GM12872 (cell line): ENCODE measurements around the gene COASY.

Experiments
- TF ChIP-seq, protein P1 (sequence below): IDR thresholded peaks from 3 replicates; pipeline ENCODE4 v1.5.1; 2011; ENCODE audit warnings: low read depth, mild to moderate bottlenecking, low read length, moderate library complexity; ENCODE audit not compliant: insufficient read depth

COASY gene

DNA sequence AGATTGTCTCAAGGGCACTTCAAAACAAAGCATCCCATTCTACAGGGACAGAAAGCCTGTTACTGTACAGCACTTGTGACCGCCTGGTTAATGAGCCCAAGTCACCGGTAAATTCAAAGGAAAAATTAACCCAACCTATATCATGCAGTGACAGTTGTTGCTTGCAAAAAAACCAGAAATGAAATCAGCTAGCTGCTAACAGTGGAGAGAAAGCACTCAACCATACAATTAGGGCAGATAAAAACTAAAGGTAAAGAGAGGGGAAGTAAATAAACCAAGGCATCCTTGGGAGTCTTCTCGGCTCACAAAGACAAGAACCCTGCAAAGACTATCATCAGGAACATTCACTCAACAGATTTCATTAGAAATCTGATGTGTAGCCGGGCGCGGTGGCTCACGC is 41.4 kb downstream of the COASY start:
- TF ChIP-seq, protein P1, sequence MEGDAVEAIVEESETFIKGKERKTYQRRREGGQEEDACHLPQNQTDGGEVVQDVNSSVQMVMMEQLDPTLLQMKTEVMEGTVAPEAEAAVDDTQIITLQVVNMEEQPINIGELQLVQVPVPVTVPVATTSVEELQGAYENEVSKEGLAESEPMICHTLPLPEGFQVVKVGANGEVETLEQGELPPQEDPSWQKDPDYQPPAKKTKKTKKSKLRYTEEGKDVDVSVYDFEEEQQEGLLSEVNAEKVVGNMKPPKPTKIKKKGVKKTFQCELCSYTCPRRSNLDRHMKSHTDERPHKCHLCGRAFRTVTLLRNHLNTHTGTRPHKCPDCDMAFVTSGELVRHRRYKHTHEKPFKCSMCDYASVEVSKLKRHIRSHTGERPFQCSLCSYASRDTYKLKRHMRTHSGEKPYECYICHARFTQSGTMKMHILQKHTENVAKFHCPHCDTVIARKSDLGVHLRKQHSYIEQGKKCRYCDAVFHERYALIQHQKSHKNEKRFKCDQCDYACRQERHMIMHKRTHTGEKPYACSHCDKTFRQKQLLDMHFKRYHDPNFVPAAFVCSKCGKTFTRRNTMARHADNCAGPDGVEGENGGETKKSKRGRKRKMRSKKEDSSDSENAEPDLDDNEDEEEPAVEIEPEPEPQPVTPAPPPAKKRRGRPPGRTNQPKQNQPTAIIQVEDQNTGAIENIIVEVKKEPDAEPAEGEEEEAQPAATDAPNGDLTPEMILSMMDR, result no peak

DNA sequence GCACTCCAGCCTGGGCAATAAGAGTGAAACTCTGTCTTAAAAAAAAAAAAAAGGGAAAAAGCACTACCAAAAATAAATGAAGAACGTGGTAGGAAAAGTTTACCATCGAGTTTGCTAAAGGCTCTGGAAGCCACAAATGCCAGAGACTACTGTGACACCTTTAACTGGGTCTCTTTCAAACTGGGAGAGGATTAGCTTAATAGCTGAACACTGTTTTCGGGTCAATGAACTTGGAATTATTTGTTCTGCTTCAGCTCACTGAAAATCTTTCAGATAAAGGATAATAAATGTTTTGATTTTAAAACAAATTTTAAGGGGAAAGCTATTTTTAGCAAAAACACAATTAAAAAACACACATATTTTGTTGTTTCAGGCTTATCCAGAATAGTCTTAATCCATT is 45.8 kb downstream of the COASY start:
- TF ChIP-seq, protein P1, result no peak

DNA sequence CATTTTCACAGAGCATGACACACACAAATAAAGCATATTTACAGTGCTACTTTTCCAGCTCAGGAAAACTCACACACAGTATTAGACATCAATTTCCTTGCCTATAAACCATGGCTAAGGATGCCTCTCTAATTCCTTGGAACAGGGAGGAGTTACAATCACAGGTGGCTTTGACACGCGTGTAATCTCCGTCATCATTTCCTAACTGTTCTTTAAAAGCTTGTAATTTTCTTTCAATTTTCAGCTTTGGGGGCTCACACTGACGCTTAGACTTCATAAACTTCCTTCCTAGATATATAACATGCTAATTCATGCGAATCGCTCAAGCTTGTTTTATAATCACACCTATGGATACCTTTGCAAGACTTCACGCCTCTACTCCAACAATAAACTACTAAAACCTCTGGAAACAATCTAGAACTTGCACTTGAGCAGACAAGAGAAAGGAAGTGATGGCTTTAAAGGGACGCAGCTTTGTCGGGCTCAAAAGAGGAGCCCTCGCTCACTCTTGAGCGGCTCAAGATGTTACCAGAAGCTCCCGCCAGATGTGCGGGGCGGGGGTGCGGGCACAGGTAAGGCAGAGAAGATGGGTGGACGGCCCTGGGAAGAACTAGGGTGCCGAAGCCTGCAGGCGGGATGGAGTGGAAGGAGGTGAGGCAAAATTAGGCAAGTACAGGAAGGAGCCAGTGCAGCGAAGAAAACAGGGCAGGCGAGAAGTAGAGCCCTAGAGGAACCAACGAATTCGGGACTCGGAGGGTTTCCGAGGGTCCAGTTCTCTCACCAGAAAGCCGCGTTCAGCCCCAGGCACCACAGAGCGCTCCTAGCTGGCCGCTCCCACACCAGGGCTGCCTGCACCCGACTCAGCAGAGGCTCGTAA is 46.6 kb downstream of the COASY start:
- TF ChIP-seq, protein P1, result no peak

DNA sequence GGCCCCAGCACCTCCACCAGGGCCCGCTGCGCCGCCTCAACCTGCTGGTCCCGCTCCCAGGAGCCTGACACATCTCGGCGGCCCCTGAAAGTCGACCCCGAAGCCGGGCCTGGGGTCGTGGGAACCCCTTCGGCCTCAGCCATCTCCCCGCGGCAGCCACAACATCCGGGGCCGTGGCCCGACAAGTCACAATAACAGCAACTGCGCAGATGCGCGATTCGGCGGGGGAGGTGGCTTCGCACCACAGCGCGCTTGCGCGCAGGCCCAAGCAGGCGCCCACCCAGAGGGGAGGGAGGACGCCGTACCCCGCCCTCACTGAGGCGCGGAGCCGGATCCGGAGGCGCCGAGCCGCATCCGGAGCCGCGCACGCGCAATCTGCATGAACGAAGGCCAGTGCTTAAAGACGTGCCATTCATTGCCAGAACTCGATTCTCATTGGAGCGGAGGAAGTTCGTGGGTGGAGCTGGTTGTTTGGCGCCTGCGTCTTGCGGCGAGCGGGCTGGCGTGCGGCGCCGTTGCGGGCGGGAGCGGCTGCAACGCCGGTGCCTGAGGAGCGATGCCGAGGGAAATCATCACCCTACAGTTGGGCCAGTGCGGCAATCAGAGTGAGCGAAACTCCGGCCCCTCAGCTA is 47.4 kb downstream of the COASY start, which contains the start of the genes RETREG3 and TUBG1:
RETREG3 (minus strand) TSS at position 193 of the 632 bp plus-strand sequence; CDS start at position 143, 50 bp downstream.
TUBG1 (plus strand) TSS at position 502 of the 632 bp plus-strand sequence; CDS start at position 557, 55 bp downstream.
- TF ChIP-seq, protein P1, result no peak

DNA sequence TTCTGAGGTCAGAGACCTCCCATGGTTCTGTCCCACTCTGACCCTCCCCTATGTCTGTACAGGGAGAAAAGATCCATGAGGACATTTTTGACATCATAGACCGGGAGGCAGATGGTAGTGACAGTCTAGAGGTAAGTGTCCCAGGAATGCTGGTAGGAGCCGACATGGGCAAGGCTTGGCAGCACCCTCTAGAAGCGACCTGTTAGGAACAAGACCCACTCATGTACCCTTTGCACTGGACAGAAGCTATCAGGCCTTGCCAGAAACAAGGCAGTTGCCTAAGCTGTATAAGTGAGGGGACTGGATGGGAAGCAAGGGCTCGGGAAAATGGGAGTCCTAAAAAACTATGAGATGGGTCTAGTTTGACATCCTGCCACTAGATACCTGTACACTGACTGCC is 50.1 kb downstream of the COASY start:
- TF ChIP-seq, protein P1, result no peak

DNA sequence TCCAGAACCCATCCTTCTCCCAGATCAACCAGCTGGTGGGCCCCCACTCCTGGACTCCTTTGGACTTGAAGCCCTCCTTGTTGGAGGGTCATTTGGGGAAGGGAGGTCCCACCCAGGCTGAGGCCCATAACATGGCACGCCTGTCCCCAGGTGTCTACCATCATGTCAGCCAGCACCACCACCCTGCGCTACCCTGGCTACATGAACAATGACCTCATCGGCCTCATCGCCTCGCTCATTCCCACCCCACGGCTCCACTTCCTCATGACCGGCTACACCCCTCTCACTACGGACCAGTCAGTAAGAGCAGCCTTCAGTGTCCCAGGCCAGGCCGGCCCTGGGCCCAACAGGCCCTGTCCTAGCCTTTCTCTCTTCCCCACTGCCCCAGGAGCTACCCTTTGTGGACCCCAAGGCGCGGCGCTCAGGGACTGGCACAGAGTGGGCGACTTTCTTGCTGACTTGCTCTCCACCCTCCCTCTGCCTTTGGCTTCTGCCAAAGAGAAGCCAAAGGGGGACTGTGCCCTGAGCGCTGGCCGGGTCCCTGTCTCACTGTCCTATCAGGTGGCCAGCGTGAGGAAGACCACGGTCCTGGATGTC is 51.8 kb downstream of the COASY start:
- TF ChIP-seq, protein P1, result no peak
